Inflammatory macrophage treated with lipopolysaccharide for 4 hours (primary cell): ENCODE measurements around the gene KNDC1.
"Not testable (repeated sequence)": the region's sequence is repeated elsewhere in the genome, so short reads cannot be mapped to it uniquely, and the experiment has no call there.

ENCODE experiments used
- DNase-seq: peaks from one replicate; pipeline ENCODE4 v3.0.0-alpha.2; 2020

The KNDC1 gene

GRCh38 chr10:133209117-133209516 is 49.1 kb downstream of the KNDC1 start:
- no peak for DNase-seq

- DNase-seq, result no peak
These were observed 49.6 kb downstream of the KNDC1 start for GRCh38 chr10:133209641-133210040.

- no peak for DNase-seq
These were observed 50.5 kb downstream of the KNDC1 start for GRCh38 chr10:133210398-133211140.

- DNase-seq, result no peak
These were observed 51.3 kb downstream of the KNDC1 start for GRCh38 chr10:133211141-133211830.

- no peak for DNase-seq
These were observed 52.2 kb downstream of the KNDC1 start for GRCh38 chr10:133211959-133212852.

- no peak for DNase-seq
These were observed 53.0 kb downstream of the KNDC1 start for GRCh38 chr10:133212853-133213494.

GRCh38 chr10:133213641-133214467 is 53.8 kb downstream of the KNDC1 start:
- DNase-seq, result no peak

GRCh38 chr10:133214468-133215410 is 54.7 kb downstream of the KNDC1 start:
- DNase-seq, result no peak

GRCh38 chr10:133215586-133215985 is 55.6 kb downstream of the KNDC1 start:
- no peak for DNase-seq

GRCh38 chr10:133216776-133217175 is 56.8 kb downstream of the KNDC1 start:
- DNase-seq, result no peak

GRCh38 chr10:133217800-133218589 is 58.0 kb downstream of the KNDC1 start:
- DNase-seq, result no peak

- no peak for DNase-seq
These were observed 58.9 kb downstream of the KNDC1 start for GRCh38 chr10:133218891-133219290.

GRCh38 chr10:133219782-133220181 is 59.8 kb downstream of the KNDC1 start:
- no peak for DNase-seq

- no peak for DNase-seq
These were observed 61.3 kb downstream of the KNDC1 start for GRCh38 chr10:133221331-133221730.

- not testable (repeated sequence) for DNase-seq
These were observed 61.7 kb downstream of the KNDC1 start for GRCh38 chr10:133221756-133222155.

GRCh38 chr10:133224076-133224475 is 64.1 kb downstream of the KNDC1 start:
- no peak for DNase-seq

- DNase-seq, result no peak
These were observed 64.8 kb downstream of the KNDC1 start for GRCh38 chr10:133224756-133225372.

- DNase-seq, result no peak
These were observed 65.7 kb downstream of the KNDC1 start for GRCh38 chr10:133225707-133226191.

- no peak for DNase-seq
These were observed 66.3 kb downstream of the KNDC1 start for GRCh38 chr10:133226251-133226808.
